VCaP (cell line): ENCODE data around the gene DCXR.

ENCODE experiments used
- H3K27ac ChIP-seq: fragments of 450-650 bp; 2 replicates; pipeline ENCODE4 v1.5.1; 2017
- TF ChIP-seq, protein P1 (sequence below): fragments of 450-650 bp; conservative IDR thresholded peaks from 2 replicates; pipeline ENCODE4 v1.5.1; 2017; ENCODE audit warnings: mild to moderate bottlenecking, moderate library complexity

The DCXR gene

DNA sequence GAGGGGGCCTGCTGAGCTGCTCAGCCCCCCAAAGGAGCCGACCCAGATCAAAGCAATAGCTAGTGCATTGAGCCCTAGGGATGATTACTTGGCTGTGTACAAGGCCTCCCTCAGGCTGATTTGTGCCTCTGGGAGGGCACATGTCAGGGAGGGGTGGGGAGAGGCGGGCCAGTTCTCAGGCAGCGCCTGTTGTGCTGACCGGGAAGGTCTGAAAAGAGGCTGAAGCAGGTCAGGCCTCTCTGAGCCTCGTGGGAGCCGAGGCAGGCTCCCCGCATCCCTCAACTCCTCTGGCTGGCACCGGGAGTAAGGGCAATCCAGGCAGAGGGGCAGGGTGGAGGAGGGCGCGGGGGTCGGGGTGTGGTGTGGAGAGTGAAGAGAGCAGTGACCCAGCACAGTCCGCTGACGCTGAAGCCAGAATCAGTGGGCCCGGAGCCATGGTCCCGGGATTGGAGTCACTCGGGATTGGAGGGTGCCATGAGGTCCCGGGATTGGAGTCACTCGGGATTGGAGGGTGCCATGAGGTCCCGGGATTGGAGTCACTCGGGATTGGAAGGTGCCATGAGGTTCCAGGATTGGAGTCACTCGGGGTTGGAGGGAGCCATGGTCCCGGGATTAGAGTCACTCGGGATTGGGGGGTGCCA, 3.0 kb downstream of the DCXR start:
- H3K27ac ChIP-seq: peak overlapping the region; percentile 11
- TF ChIP-seq, protein P1, sequence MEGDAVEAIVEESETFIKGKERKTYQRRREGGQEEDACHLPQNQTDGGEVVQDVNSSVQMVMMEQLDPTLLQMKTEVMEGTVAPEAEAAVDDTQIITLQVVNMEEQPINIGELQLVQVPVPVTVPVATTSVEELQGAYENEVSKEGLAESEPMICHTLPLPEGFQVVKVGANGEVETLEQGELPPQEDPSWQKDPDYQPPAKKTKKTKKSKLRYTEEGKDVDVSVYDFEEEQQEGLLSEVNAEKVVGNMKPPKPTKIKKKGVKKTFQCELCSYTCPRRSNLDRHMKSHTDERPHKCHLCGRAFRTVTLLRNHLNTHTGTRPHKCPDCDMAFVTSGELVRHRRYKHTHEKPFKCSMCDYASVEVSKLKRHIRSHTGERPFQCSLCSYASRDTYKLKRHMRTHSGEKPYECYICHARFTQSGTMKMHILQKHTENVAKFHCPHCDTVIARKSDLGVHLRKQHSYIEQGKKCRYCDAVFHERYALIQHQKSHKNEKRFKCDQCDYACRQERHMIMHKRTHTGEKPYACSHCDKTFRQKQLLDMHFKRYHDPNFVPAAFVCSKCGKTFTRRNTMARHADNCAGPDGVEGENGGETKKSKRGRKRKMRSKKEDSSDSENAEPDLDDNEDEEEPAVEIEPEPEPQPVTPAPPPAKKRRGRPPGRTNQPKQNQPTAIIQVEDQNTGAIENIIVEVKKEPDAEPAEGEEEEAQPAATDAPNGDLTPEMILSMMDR: no peak

DNA sequence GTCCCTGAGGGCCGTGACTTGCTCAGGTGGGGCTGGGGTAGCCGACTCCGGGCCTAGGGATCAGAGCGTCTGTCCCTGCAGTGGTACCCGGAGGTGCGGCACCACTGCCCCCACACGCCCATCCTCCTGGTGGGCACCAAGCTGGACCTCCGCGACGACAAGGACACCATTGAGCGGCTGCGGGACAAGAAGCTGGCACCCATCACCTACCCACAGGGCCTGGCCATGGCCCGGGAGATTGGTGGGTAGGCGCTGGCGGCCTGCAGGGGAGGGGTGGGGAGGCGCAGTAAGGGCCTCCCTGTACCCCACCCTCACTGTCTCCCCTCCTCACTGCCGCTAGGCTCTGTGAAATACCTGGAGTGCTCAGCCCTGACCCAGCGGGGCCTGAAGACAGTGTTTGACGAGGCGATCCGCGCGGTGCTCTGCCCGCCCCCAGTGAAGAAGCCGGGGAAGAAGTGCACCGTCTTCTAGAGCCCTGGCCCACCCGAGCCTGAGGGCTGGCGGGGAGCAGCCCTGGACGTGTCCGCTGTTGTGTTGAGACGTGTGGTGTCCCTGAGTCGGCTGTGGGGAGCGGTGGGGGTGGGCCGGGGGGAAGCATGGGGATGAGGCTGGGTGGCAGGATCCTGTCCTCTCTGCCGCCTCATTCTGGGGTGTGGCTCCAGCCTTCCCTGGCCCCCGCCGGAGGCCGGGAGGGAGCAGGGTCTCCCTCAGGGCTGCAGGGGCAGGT, 4.0 kb downstream of the DCXR start:
- TF ChIP-seq, protein P1: no peak
- H3K27ac ChIP-seq: peak overlapping the region; percentile 11; the same call in 1 of the 2 replicates

DNA sequence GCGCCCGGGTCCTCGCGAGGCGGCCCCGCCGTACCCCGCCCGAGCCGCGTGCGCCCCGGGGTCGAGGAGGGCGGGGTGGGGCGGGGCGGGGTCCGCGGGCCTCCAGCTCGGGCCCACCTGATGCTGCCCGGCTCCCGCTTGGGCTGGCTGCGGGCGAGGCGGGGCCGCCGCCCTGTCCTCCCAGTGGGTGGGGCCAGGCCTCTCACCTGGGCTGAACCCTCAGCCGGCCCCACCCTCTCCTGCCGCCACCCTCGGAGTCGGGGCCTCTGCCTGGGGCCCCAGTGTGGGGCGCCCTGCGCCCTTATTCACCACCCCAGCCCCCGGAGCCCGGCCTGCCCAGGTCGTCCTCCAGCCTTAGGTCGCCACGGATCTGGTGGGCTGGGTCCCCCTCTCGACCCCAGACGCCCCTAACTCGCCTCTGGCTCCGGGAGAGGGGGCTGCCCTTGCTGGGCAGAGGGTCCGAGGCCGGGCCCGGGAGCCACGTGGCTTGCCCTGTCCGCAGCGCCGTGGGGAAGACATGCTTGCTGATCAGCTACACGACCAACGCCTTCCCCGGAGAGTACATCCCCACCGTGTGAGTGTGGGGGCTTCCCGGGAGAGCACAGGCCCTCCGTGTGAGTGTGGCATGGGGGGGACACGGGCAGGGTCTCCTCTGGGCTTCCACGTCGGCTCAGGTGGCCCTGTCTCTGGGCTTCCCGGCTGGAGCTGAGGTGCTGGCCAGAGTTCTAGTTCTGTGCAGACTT, 5.4 kb downstream of the DCXR start:
- TF ChIP-seq, protein P1: no peak
- peak overlapping the region; percentile 98 for H3K27ac ChIP-seq

DNA sequence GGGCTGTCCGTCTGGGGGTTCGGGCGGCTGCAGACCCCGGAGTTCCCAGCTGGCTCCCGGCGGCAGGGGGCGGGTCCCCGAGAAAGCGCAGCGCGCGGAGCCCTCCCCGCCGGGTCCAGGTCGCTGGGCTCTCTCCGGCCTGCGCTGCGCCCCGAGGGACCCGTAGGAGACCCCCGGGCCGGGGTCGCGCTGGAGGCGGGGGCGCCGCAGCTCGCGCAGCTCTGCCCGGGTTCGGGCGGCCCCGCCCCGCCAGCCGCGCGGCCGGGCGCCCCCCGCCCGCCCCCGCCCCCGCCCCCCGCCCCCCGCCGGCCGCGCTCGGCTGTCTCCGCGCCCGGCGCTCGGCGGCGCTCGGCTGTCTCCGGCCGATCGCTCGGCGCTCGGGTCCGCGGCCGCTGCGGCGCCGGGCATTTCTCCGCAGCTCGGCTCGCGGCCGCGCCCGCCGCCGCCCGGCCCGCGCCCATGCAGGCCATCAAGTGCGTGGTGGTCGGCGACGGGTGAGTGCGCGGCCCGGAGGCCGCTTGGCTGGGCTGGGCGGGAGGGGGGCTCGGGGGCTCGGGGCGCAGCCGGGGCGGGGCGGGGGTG, 6.1 kb downstream of the DCXR start, which contains the start of gene RAC3:
Gene RAC3, plus strand, starts transcription at position 376 of the 582 bp plus-strand sequence. Its CDS starts 84 bp downstream, at position 460.
- TF ChIP-seq, protein P1: no peak
- peak within 1 kb of the TSS; percentile 98 for H3K27ac ChIP-seq

DNA sequence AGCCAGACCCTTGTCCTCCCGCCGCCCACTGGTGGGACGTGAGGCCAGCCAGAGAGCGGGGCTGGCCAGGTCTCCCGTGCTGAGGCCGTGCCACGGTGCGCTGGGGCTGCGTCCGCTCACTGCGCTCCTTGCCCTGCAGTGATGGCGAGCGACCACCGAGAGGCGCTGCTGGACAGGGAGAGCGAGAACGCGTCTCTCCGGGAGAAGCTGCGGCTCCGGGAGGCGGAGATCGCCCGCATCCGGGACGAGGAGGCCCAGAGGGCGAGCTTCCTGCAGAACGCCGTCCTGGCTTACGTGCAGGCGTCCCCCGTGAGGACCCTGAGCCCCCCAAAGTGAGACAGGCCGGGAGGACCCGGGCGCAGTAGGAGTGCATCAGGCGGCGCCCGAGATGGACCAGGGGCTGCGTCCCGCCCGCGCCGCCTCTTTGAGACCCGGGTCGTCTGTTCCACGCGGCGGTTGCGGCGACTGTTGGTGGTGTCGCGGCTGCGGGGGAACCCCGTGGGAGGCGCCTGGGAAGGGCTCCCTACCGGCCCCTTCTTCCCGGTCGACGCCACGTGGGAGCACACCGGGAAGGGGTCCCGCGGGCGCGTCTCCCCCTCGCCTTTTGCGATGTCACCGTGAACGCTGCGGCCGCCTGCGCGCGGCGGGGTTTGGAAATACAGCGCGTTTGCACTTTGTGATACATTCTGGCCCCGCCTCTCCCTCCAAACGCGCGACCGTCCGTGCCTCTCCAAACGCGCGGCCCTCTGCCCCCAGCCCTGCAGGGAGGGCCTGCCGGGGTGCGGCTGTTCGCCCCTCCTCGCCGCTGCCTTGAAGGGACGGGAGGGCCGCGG, 6.8 kb downstream of the DCXR start:
- TF ChIP-seq, protein P1: peak; percentile 93
- peak overlapping the region; percentile 98 for H3K27ac ChIP-seq

DNA sequence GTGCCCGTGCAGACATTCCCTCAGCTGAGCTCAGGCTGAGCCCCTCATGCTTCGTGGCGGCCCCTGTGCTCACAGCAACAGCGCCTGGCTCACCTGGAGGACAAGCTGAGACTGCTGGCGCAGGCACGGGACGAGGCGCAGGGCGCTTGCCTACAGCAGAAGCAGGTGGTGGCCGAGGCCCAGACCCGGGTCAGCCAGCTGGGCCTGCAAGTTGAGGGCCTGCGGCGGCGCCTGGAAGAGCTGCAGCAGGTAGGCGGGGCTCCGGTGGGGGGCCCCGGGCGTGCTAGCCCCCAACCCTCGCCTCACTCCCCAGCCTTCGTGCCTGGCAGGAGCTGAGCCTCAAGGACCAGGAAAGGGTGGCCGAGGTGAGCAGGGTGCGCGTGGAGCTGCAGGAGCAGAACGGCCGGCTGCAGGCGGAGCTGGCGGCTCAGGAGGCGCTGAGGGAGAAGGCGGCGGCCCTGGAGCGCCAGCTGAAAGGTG, 7.5 kb downstream of the DCXR start:
- H3K27ac ChIP-seq: peak overlapping the region; percentile 98

More for the DNA sequence above, 7.5 kb downstream of the DCXR start:
- TF ChIP-seq, protein P1: no peak
